Kidney (tissue), 14 donors: Measurements from ENCODE around the gene CCDC138. TPM values are rescaled to one million over a fixed set of nuclear protein-coding genes. Genes with fewer than 3 reads are reported as not detected.

Experiments
- DNase-seq, 5 donors: peaks; one replicate each; pipeline ENCODE4 v3.0.0-alpha.2; 2013 to 2020
- FAIRE-seq: peaks from 2 replicates; lab custom pipeline; 2012; peaks lifted over from hg19 to GRCh38; lab: Jason Lieb, UNC
- H3K27ac ChIP-seq, 2 donors: one replicate each; pipeline ENCODE4 v1.7.0; 2013; ENCODE audit warnings: low read depth in 2 of 2, low read length in 2 of 2, inconsistent platforms in 1 of 2
- H3K27me3 ChIP-seq: one replicate; pipeline ENCODE4 v1.7.1; 2013; ENCODE audit warnings: low read length, inconsistent platforms; ENCODE audit not compliant: control insufficient read depth, insufficient read depth
- H3K36me3 ChIP-seq, 3 donors: one replicate each; pipeline versions ENCODE4 v1.7.0 to v1.7.1; 2013; ENCODE audit warnings: low read length in 3 of 3, control low read depth in 1 of 3, inconsistent platforms in 1 of 3; ENCODE audit not compliant: insufficient read depth in 3 of 3, control insufficient read depth in 2 of 3
- H3K4me1 ChIP-seq, 3 donors: one replicate each; pipeline versions ENCODE4 v1.7.0 to v1.7.1; 2013; ENCODE audit warnings: low read length in 3 of 3, inconsistent platforms in 1 of 3, low read depth in 1 of 3; ENCODE audit not compliant: control insufficient read depth in 2 of 3, insufficient read depth in 2 of 3
- H3K4me3 ChIP-seq, 3 donors: one replicate each; pipeline versions ENCODE4 v1.7.0 to v1.8.1; 2013; ENCODE audit warnings: low read length in 3 of 3, control low read depth in 1 of 3, inconsistent platforms in 1 of 3
- H3K9ac ChIP-seq, 3 donors: one replicate each; pipeline versions ENCODE4 v1.7.0 to v1.7.1; 2013; ENCODE audit warnings: low read length in 3 of 3, control low read depth in 1 of 3, inconsistent platforms in 1 of 3
- H3K9me3 ChIP-seq, 3 donors: one replicate each; pipeline versions ENCODE4 v1.7.0 to v1.7.1; 2013; ENCODE audit warnings: low read length in 3 of 3, control low read depth in 1 of 3, inconsistent platforms in 1 of 3; ENCODE audit not compliant: control insufficient read depth in 2 of 3, insufficient read depth in 1 of 3
- CTCF ChIP-seq: IDR thresholded peaks from 3 replicates; pipeline ENCODE4 v1.5.1; 2012; ENCODE audit warnings: mild to moderate bottlenecking, moderate library complexity, borderline replicate concordance; ENCODE audit not compliant: insufficient read depth; ENCODE audit errors: extremely low read depth
- intact Hi-C: fragments of 100-400 bp; cut with DNase I; formaldehyde crosslinking; loops from one replicate; pipeline ENCODE4 v1.11.1; 2022
- polyA plus RNA-seq: library from polyadenylated mRNA; stranded (reverse); fragments of 350-450 nt; fragmentation: Illumina TruSeq; extraction: RNeasy Lipid Tissue Mini Kit (QIAGEN cat#74804); gene quantifications from one replicate; pipeline ENCODE4 v1.2.3, GENCODE V29; 2014; ENCODE audit warnings: low read depth, low replicate concordance; ENCODE audit not compliant: insufficient read depth
- total RNA-seq: library from RNA; stranded (reverse); fragmentation: NEBNext Ultra II Directional; extraction: Animal tissue kit (Norgen Biotek cat#: 25700); gene quantifications from one replicate; pipeline ENCODE4 v1.2.1, GENCODE V29; 2021
- donor health status: control.
- donor health status: control.
- donor health status: control.
- donor health status: control.
- donor health status: control.
- donor health status: DM: yes; HTN: yes; CAD: no.
- donor health status: Normal renal cell carcinoma (clear cell type).

Gene CCDC138
- total and polyA plus RNA-seq, 2 donors from 2014 or later, result 1.3 to 3.2 TPM

GRCh38 chr2:108847000-108847399, 60.4 kb downstream of the CCDC138 start:
- Histone ChIP-seq H3K4me3 (no peak overlapping the region), H3K9ac (no peak overlapping the region), H3K36me3 (no peaks in the 10 kb centered on the region), H3K4me1 (no peaks in the 10 kb centered on the region), H3K9me3 (no peaks in the 10 kb centered on the region), H3K27ac (no peak overlapping the region), H3K27me3 (no peaks in the 10 kb centered on the region)
- intact Hi-C loops, result no loop called here
- no peak for TF ChIP-seq CTCF
- DNase-seq (no peak), FAIRE-seq (no peak)

- Histone ChIP-seq H3K9me3 (no peaks in the 10 kb centered on the region), H3K9ac (no peak overlapping the region), H3K27me3 (no peaks in the 10 kb centered on the region), H3K4me1 (no peaks in the 10 kb centered on the region), H3K4me3 (no peak overlapping the region), H3K27ac (no peak overlapping the region), H3K36me3 (no peaks in the 10 kb centered on the region)
- intact Hi-C loops, result no loop called here
- DNase-seq, result no peak
- no peak for TF ChIP-seq CTCF
- FAIRE-seq, result no peak
Observed at GRCh38 chr2:108852375-108852774, 65.8 kb downstream of the CCDC138 start.

- no peak overlapping the region for H3K9ac ChIP-seq
- H3K4me3 ChIP-seq, result no peak overlapping the region
- H3K9me3 ChIP-seq, result no peaks in the 10 kb centered on the region
- intact Hi-C loops, result no loop called here
- DNase-seq (no peak), FAIRE-seq (no peak)
- no peaks in the 10 kb centered on the region for H3K27me3 ChIP-seq
- no peak for TF ChIP-seq CTCF
- no peaks in the 10 kb centered on the region for H3K4me1 ChIP-seq
- no peak overlapping the region for H3K27ac ChIP-seq
- H3K36me3 ChIP-seq, result no peaks in the 10 kb centered on the region
Observed at GRCh38 chr2:108853421-108853820, 66.8 kb downstream of the CCDC138 start.

GRCh38 chr2:108854484-108854883, 67.9 kb downstream of the CCDC138 start:
- no peak for DNase-seq
- H3K27me3 ChIP-seq, result no peaks in the 10 kb centered on the region
- no peaks in the 10 kb centered on the region for H3K36me3 ChIP-seq
- H3K4me3 ChIP-seq, result no peak overlapping the region
- FAIRE-seq, result no peak
- no peak overlapping the region for H3K27ac ChIP-seq
- intact Hi-C loops, result no loop called here
- no peak for TF ChIP-seq CTCF
- no peaks in the 10 kb centered on the region for H3K4me1 ChIP-seq
- H3K9ac ChIP-seq, result no peak overlapping the region
- H3K9me3 ChIP-seq, result no peaks in the 10 kb centered on the region
